GM12874 (cell line): ENCODE data around the gene ATXN10.

Source experiments
- CTCF ChIP-seq: IDR thresholded peaks from 2 replicates; pipeline ENCODE4 v1.5.1; 2011; ENCODE audit warnings: low read depth, mild to moderate bottlenecking, control low read depth, low read length, moderate library complexity; ENCODE audit not compliant: insufficient read depth

ATXN10 gene

GRCh38 chr22:45830531-45831245, 159.1 kb downstream of the ATXN10 start:
- no peak for TF ChIP-seq CTCF

- peak; percentile 12; the same call in 1 of the 2 replicates for TF ChIP-seq CTCF
These were observed 159.8 kb downstream of the ATXN10 start for GRCh38 chr22:45831394-45831793.

- no peak for TF ChIP-seq CTCF
These were observed 160.5 kb downstream of the ATXN10 start for GRCh38 chr22:45832180-45832579.

GRCh38 chr22:45832959-45833580, 161.4 kb downstream of the ATXN10 start:
- no peak for TF ChIP-seq CTCF

GRCh38 chr22:45833613-45834012, 162.0 kb downstream of the ATXN10 start:
- no peak for TF ChIP-seq CTCF

GRCh38 chr22:45834241-45834640, 162.6 kb downstream of the ATXN10 start:
- no peak for TF ChIP-seq CTCF

GRCh38 chr22:45834795-45835194, 163.2 kb downstream of the ATXN10 start:
- no peak for TF ChIP-seq CTCF
